H9 (cell line): ENCODE results near the gene DNAJC9. TPM values are rescaled to one million over a fixed set of nuclear protein-coding genes. Genes with fewer than 3 reads are reported as not detected.

Experiments used
- DNase-seq: peaks from one replicate; pipeline ENCODE4 v3.0.0-alpha.2; 2017
- H2AFZ ChIP-seq: one replicate; pipeline ENCODE4 v1.6.1; 2013; ENCODE audit warnings: mild to moderate bottlenecking, low read length, control low read depth, moderate library complexity
- H2AK5ac ChIP-seq: 2 replicates; pipeline ENCODE4 v1.6.1; 2013; ENCODE audit warnings: low read length, control low read depth, mixed read lengths; ENCODE audit not compliant: insufficient read length
- H2BK120ac ChIP-seq: one replicate; pipeline ENCODE4 v1.6.1; 2013; ENCODE audit warnings: low read depth, mild to moderate bottlenecking, low read length, control low read depth, inconsistent platforms; ENCODE audit not compliant: poor library complexity, severe bottlenecking
- H2BK12ac ChIP-seq: 2 replicates; pipeline ENCODE4 v1.6.1; 2013; ENCODE audit warnings: low read length, control low read depth, mixed read lengths, low read depth; ENCODE audit not compliant: insufficient read length
- H2BK15ac ChIP-seq: 2 replicates; pipeline ENCODE4 v1.6.1; 2013; ENCODE audit warnings: low read depth, low read length, control low read depth
- H2BK20ac ChIP-seq: one replicate; pipeline ENCODE4 v1.6.1; 2013; ENCODE audit warnings: low read depth, mild to moderate bottlenecking, low read length, control low read depth, inconsistent platforms; ENCODE audit not compliant: poor library complexity, severe bottlenecking
- H2BK5ac ChIP-seq: 2 replicates; pipeline ENCODE4 v1.6.1; 2013; ENCODE audit warnings: low read length, control low read depth, mixed read lengths; ENCODE audit not compliant: insufficient read length
- H3K14ac ChIP-seq: 2 replicates; pipeline ENCODE4 v1.6.1; 2013; ENCODE audit warnings: low read length, control low read depth; ENCODE audit not compliant: insufficient read depth
- H3K18ac ChIP-seq: 2 replicates; pipeline ENCODE4 v1.6.1; 2013; ENCODE audit warnings: low read depth, mild to moderate bottlenecking, mixed read lengths, low read length, control low read depth; ENCODE audit not compliant: insufficient read length
- H3K23ac ChIP-seq: 2 replicates; pipeline ENCODE4 v1.6.1; 2013; ENCODE audit warnings: low read length, control low read depth, mixed read lengths, low read depth; ENCODE audit not compliant: insufficient read length
- H3K23me2 ChIP-seq: 2 replicates; pipeline ENCODE4 v1.6.1; 2013; ENCODE audit warnings: low read depth, mild to moderate bottlenecking, mixed read lengths, low read length, control low read depth; ENCODE audit not compliant: insufficient read length, poor library complexity, severe bottlenecking
- H3K27ac ChIP-seq: 2 replicates; pipeline ENCODE4 v1.5.1; 2013; ENCODE audit warnings: low read length, control low read depth, mixed read lengths, low read depth; ENCODE audit not compliant: insufficient read length
- H3K27me3 ChIP-seq: 2 replicates; pipeline ENCODE4 v1.6.1; 2013; ENCODE audit warnings: low read length, control low read depth, inconsistent platforms; ENCODE audit not compliant: insufficient read depth
- H3K4ac ChIP-seq: 2 replicates; pipeline ENCODE4 v1.6.1; 2013; ENCODE audit warnings: low read depth, mild to moderate bottlenecking, control low read depth, inconsistent platforms, low read length, moderate library complexity
- H3K4me1 ChIP-seq: 2 replicates; pipeline ENCODE4 v1.6.1; 2013; ENCODE audit warnings: low read length, control low read depth, inconsistent platforms; ENCODE audit not compliant: insufficient read depth
- H3K4me2 ChIP-seq: 2 replicates; pipeline ENCODE4 v1.6.1; 2013; ENCODE audit warnings: low read length, control low read depth, mixed read lengths; ENCODE audit not compliant: insufficient read length, insufficient read depth
- H3K56ac ChIP-seq: 2 replicates; pipeline ENCODE4 v1.6.1; 2013; ENCODE audit warnings: low read depth, mild to moderate bottlenecking, mixed read lengths, low read length, control low read depth; ENCODE audit not compliant: insufficient read length
- H3K79me1 ChIP-seq: 2 replicates; pipeline ENCODE4 v1.6.1; 2013; ENCODE audit warnings: low read depth, mild to moderate bottlenecking, moderate library complexity, low read length, control low read depth, inconsistent platforms; ENCODE audit not compliant: insufficient read depth, poor library complexity, severe bottlenecking
- H3K79me2 ChIP-seq: 2 replicates; pipeline ENCODE4 v1.6.1; 2013; ENCODE audit warnings: low read length, control low read depth, inconsistent platforms; ENCODE audit not compliant: insufficient read depth
- H3K9ac ChIP-seq: 2 replicates; pipeline ENCODE4 v1.6.1; 2013; ENCODE audit warnings: low read length, control low read depth, mixed read lengths; ENCODE audit not compliant: insufficient read length; ENCODE audit errors: extremely low read depth
- H3K9me3 ChIP-seq: one replicate; pipeline ENCODE4 v1.6.1; 2013; ENCODE audit warnings: low read depth, low read length, inconsistent platforms; ENCODE audit not compliant: control insufficient read depth
- H3T11ph ChIP-seq: one replicate; pipeline ENCODE4 v1.6.1; 2013; ENCODE audit warnings: mild to moderate bottlenecking, low read length, control low read depth, inconsistent platforms
- H4K20me1 ChIP-seq: one replicate; pipeline ENCODE4 v1.6.1; 2013; ENCODE audit not compliant: control insufficient read depth, insufficient read length, insufficient read depth
- H4K5ac ChIP-seq: 2 replicates; pipeline ENCODE4 v1.6.1; 2013; ENCODE audit warnings: low read depth, mild to moderate bottlenecking, mixed read lengths, low read length, control low read depth; ENCODE audit not compliant: insufficient read length
- H4K8ac ChIP-seq: replicated peaks from 2 replicates; pipeline ENCODE4 v1.6.1; 2013; ENCODE audit warnings: low read length, control low read depth, mixed read lengths, low read depth; ENCODE audit not compliant: insufficient read length
- H4K91ac ChIP-seq: 2 replicates; pipeline ENCODE4 v1.6.1; 2013; ENCODE audit warnings: low read depth, mild to moderate bottlenecking, moderate library complexity, mixed read lengths, low read length, control low read depth; ENCODE audit not compliant: insufficient read length
- H3K27ac Mint-ChIP-seq, 3 experiments: 2 replicates in 2 of 3; 3 replicates in 1 of 3; pipeline ENCODE4 v1.8.0; 2020 to 2021; ENCODE audit warnings: mixed read lengths in 3 of 3, mild to moderate bottlenecking in 1 of 3, moderate library complexity in 1 of 3
- H3K27me3 Mint-ChIP-seq: 2 replicates; pipeline ENCODE4 v1.8.0; 2021; ENCODE audit warnings: low read depth, mild to moderate bottlenecking, moderate library complexity, mixed read lengths
- H3K36me3 Mint-ChIP-seq, 3 experiments: 2 replicates in 2 of 3; 3 replicates in 1 of 3; pipeline ENCODE4 v1.8.0; 2020 to 2021; ENCODE audit warnings: low read depth in 3 of 3, mixed read lengths in 3 of 3; ENCODE audit not compliant: insufficient read depth in 1 of 3
- H3K4me1 Mint-ChIP-seq, 2 experiments: 2 replicates each; pipeline ENCODE4 v1.8.0; 2020; ENCODE audit warnings: mixed read lengths in 2 of 2
- H3K4me3 Mint-ChIP-seq, 2 experiments: 2 replicates in 1 of 2; 3 replicates in 1 of 2; pipeline ENCODE4 v1.8.0; 2020 to 2021; ENCODE audit warnings: mild to moderate bottlenecking in 2 of 2, mixed read lengths in 2 of 2, moderate library complexity in 1 of 2
- H3K9me3 Mint-ChIP-seq, 2 experiments: 2 replicates in 1 of 2; 3 replicates in 1 of 2; pipeline ENCODE4 v1.8.0; 2020; ENCODE audit warnings: mild to moderate bottlenecking in 2 of 2, mixed read lengths in 2 of 2, moderate library complexity in 1 of 2
- WGBS: extraction: QIAGEN DNeasy Blood & Tissue Kit; methylation state at CpG from one replicate; pipeline ENCODE4 v1.1.7; 2013; ENCODE audit warnings: missing lambda C conversion rate, low lambda C conversion rate, mixed read lengths; ENCODE audit not compliant: insufficient read length; ENCODE audit errors: extremely low coverage; 5-methylcytosine and 5-hydroxymethylcytosine counted together
- total RNA-seq: library from RNA; stranded (reverse); gene quantifications from 2 replicates; pipeline ENCODE4 v1.2.1, GENCODE V29; 2021
- TF ChIP-seq, protein P1 (sequence below): fragments of 200-600 bp; sonication (generic); conservative IDR thresholded peaks from 3 replicates; pipeline ENCODE4 v1.8.0; 2021; ENCODE audit warnings: antibody characterized with exemption, mild to moderate bottlenecking

DNAJC9 gene
- total RNA-seq, 1 experiment from 2014 or later, result 45.7 TPM

DNA sequence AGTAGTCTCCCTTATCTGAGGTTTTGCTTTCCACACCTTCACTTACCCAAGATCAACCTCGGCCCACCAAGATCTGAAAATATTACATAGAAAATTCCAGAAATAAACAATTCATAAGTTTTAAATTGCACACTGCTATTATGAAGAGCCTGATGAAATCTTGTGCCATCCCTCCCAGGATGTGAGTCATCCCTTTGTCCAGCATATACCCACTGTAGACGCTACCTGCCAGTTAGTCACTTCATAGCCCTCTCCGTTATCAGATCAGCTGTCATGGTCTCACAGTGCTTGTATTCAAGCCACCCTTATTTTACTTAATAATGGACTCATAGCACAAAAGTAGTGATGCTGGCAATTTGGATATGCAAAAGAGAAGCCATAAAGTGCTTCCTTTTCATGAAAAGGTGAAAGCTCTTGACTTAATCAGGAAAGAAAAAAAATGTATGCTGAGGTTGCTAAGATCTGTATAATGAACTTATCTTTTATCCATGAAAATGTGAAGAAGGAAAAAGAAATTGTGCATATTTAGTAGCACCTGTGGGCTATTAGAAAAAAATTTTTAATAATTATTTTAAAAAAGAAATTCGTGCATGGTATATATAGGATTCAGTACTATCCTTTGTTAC lies 15.2 kb upstream of the DNAJC9 start:
- Histone ChIP-seq H3K9ac (no peak overlapping the region), H2AFZ (no peak overlapping the region), H3K18ac (no peak overlapping the region), H3K79me2 (no peaks in the 10 kb centered on the region), H2BK5ac (no peak overlapping the region), H2BK15ac (no peak overlapping the region), H4K20me1 (no peaks in the 10 kb centered on the region), H3K23me2 (no peaks in the 10 kb centered on the region), H4K8ac (no peak overlapping the region), H3K27ac (no peak overlapping the region), H4K5ac (no peak overlapping the region), H3K23ac (no peak overlapping the region), H2BK20ac (no peak overlapping the region), H3K14ac (no peak overlapping the region), H3K27me3 (no peaks in the 10 kb centered on the region), H2BK120ac (no peak overlapping the region), H3K4ac (no peak overlapping the region), H3T11ph (no peak overlapping the region), H3K9me3 (no peaks in the 10 kb centered on the region), H3K79me1 (no peaks in the 10 kb centered on the region), H4K91ac (no peak overlapping the region), H3K56ac (no peak overlapping the region), H3K4me2 (no peak overlapping the region), H3K4me1 (no peaks in the 10 kb centered on the region), H2AK5ac (no peak overlapping the region), H2BK12ac (no peak overlapping the region)
- Mint-ChIP-seq H3K27me3 (no peaks in the 10 kb centered on the region), H3K4me3 (no peak overlapping the region), H3K9me3 (peaks cover 14 to 26% of the 10 kb centered on the region in 2 experiments), H3K4me1 (no peaks in the 10 kb centered on the region), H3K27ac (no peak overlapping the region), H3K36me3 (peaks cover 7% of the 10 kb centered on the region in 3 experiments; a peak in 6 of 7 replicates)
- no peak for DNase-seq
- no CpG with 5 or more reads among the region's 4 CpGs for WGBS
- TF ChIP-seq, protein P1, sequence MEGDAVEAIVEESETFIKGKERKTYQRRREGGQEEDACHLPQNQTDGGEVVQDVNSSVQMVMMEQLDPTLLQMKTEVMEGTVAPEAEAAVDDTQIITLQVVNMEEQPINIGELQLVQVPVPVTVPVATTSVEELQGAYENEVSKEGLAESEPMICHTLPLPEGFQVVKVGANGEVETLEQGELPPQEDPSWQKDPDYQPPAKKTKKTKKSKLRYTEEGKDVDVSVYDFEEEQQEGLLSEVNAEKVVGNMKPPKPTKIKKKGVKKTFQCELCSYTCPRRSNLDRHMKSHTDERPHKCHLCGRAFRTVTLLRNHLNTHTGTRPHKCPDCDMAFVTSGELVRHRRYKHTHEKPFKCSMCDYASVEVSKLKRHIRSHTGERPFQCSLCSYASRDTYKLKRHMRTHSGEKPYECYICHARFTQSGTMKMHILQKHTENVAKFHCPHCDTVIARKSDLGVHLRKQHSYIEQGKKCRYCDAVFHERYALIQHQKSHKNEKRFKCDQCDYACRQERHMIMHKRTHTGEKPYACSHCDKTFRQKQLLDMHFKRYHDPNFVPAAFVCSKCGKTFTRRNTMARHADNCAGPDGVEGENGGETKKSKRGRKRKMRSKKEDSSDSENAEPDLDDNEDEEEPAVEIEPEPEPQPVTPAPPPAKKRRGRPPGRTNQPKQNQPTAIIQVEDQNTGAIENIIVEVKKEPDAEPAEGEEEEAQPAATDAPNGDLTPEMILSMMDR, result no peak
